Stomach smooth muscle (tissue), 2 donors: ENCODE measurements around the gene KATNBL1.

ENCODE experiments used
- H3K27ac ChIP-seq: one replicate; pipeline ENCODE4 v1.7.0; 2013; ENCODE audit warnings: mild to moderate bottlenecking, low read length, inconsistent platforms
- H3K27me3 ChIP-seq, 2 donors: one replicate each; pipeline ENCODE4 v1.7.0; 2013; ENCODE audit warnings: low read length in 2 of 2; ENCODE audit not compliant: insufficient read depth in 2 of 2, control insufficient read depth in 1 of 2
- H3K36me3 ChIP-seq, 2 donors: one replicate each; pipeline ENCODE4 v1.7.0; 2013; ENCODE audit warnings: low read length in 2 of 2; ENCODE audit not compliant: control insufficient read depth in 2 of 2, insufficient read depth in 2 of 2
- H3K4me1 ChIP-seq: one replicate; pipeline ENCODE4 v1.7.0; 2013; ENCODE audit warnings: low read length; ENCODE audit not compliant: control insufficient read depth, insufficient read depth
- H3K4me3 ChIP-seq, 2 donors: one replicate each; pipeline ENCODE4 v1.7.0; 2013; ENCODE audit warnings: low read length in 2 of 2
- H3K9ac ChIP-seq, 2 donors: one replicate each; pipeline ENCODE4 v1.7.0; 2013; ENCODE audit warnings: low read length in 2 of 2, mild to moderate bottlenecking in 1 of 2
- H3K9me3 ChIP-seq, 2 donors: one replicate each; pipeline ENCODE4 v1.7.0; 2013; ENCODE audit warnings: low read length in 2 of 2; ENCODE audit not compliant: control insufficient read depth in 2 of 2
- donor health status: healthy.
- donor health status: Pancreatic carcinoma.

The KATNBL1 gene

GRCh38 chr15:34209421-34210282 lies at the start of gene KATNBL1:
KATNBL1 (minus strand) TSS chr15:34210096; CDS start chr15:34163676, 46,420 bp downstream.
- H3K9me3 ChIP-seq: no peaks in the 10 kb centered on the region
- peak within 1 kb of the TSS; percentile 37 for H3K27ac ChIP-seq
- H3K27me3 ChIP-seq: peaks cover 0 to 3% of the 10 kb centered on the region in 2 donors
- peaks cover 6% of the 10 kb centered on the region for H3K4me1 ChIP-seq
- peak within 1 kb of the TSS; percentile 86 to 96 for H3K9ac ChIP-seq
- H3K4me3 ChIP-seq: peak within 1 kb of the TSS; percentile 82 to 85
- H3K36me3 ChIP-seq: peaks cover 0 to 3% of the 10 kb centered on the region in 2 donors

GRCh38 chr15:34259566-34259965 lies 49.7 kb upstream of the KATNBL1 start:
- Histone ChIP-seq H3K4me1 (no peaks in the 10 kb centered on the region), H3K9ac (no peak overlapping the region), H3K27ac (no peak overlapping the region), H3K4me3 (no peak overlapping the region), H3K9me3 (no peaks in the 10 kb centered on the region), H3K27me3 (no peaks in the 10 kb centered on the region), H3K36me3 (peaks cover 7 to 12% of the 10 kb centered on the region in 2 donors)

- Histone ChIP-seq H3K4me3 (no peak overlapping the region), H3K9me3 (no peaks in the 10 kb centered on the region), H3K27me3 (no peaks in the 10 kb centered on the region), H3K4me1 (no peaks in the 10 kb centered on the region), H3K9ac (no peak overlapping the region), H3K27ac (no peak overlapping the region), H3K36me3 (peaks cover 11 to 21% of the 10 kb centered on the region in 2 donors)
Observed at GRCh38 chr15:34258151-34258550, 48.3 kb upstream of the KATNBL1 start.

GRCh38 chr15:34252545-34252944 lies 42.6 kb upstream of the KATNBL1 start:
- Histone ChIP-seq H3K4me3 (no peak overlapping the region), H3K9me3 (no peaks in the 10 kb centered on the region), H3K27me3 (no peaks in the 10 kb centered on the region), H3K36me3 (peaks cover 18 to 28% of the 10 kb centered on the region in 2 donors), H3K9ac (no peak overlapping the region), H3K27ac (no peak overlapping the region), H3K4me1 (no peaks in the 10 kb centered on the region)

GRCh38 chr15:34248190-34248589 lies 38.3 kb upstream of the KATNBL1 start:
- Histone ChIP-seq H3K4me3 (no peak overlapping the region), H3K9me3 (no peaks in the 10 kb centered on the region), H3K27ac (no peak overlapping the region), H3K36me3 (peaks cover 13 to 16% of the 10 kb centered on the region in 2 donors), H3K27me3 (no peaks in the 10 kb centered on the region), H3K4me1 (no peaks in the 10 kb centered on the region), H3K9ac (no peak overlapping the region)

GRCh38 chr15:34246276-34246976 lies 36.5 kb upstream of the KATNBL1 start:
- H3K27ac ChIP-seq: no peak overlapping the region
- no peak overlapping the region for H3K9ac ChIP-seq
- no peaks in the 10 kb centered on the region for H3K4me1 ChIP-seq
- peaks cover 6 to 18% of the 10 kb centered on the region in 2 donors for H3K36me3 ChIP-seq
- H3K4me3 ChIP-seq: no peak overlapping the region
- H3K27me3 ChIP-seq: no peaks in the 10 kb centered on the region
- no peaks in the 10 kb centered on the region for H3K9me3 ChIP-seq

- Histone ChIP-seq H3K4me1 (no peaks in the 10 kb centered on the region), H3K9me3 (no peaks in the 10 kb centered on the region), H3K9ac (no peak overlapping the region), H3K27ac (no peak overlapping the region), H3K27me3 (no peaks in the 10 kb centered on the region), H3K4me3 (no peak overlapping the region), H3K36me3 (peaks cover 0 to 15% of the 10 kb centered on the region in 2 donors)
Observed at GRCh38 chr15:34243226-34243625, 33.3 kb upstream of the KATNBL1 start.

GRCh38 chr15:34242331-34242710 lies 32.4 kb upstream of the KATNBL1 start:
- H3K4me3 ChIP-seq: no peak overlapping the region
- no peak overlapping the region for H3K27ac ChIP-seq
- peaks cover 0 to 16% of the 10 kb centered on the region in 2 donors for H3K36me3 ChIP-seq
- H3K4me1 ChIP-seq: no peaks in the 10 kb centered on the region
- H3K27me3 ChIP-seq: no peaks in the 10 kb centered on the region
- H3K9ac ChIP-seq: no peak overlapping the region
- H3K9me3 ChIP-seq: no peaks in the 10 kb centered on the region

- H3K4me1 ChIP-seq: no peaks in the 10 kb centered on the region
- no peak overlapping the region for H3K4me3 ChIP-seq
- no peak overlapping the region for H3K9ac ChIP-seq
- H3K27ac ChIP-seq: no peak overlapping the region
- H3K9me3 ChIP-seq: no peaks in the 10 kb centered on the region
- peaks cover under 1 to 19% of the 10 kb centered on the region in 2 donors for H3K36me3 ChIP-seq
- H3K27me3 ChIP-seq: no peaks in the 10 kb centered on the region
Observed at GRCh38 chr15:34241376-34242330, 31.8 kb upstream of the KATNBL1 start.

- H3K27me3 ChIP-seq: no peaks in the 10 kb centered on the region
- no peak overlapping the region for H3K4me3 ChIP-seq
- no peak overlapping the region for H3K9ac ChIP-seq
- no peak overlapping the region for H3K27ac ChIP-seq
- H3K4me1 ChIP-seq: no peaks in the 10 kb centered on the region
- H3K36me3 ChIP-seq: peaks cover 10 to 26% of the 10 kb centered on the region in 2 donors
- H3K9me3 ChIP-seq: no peaks in the 10 kb centered on the region
Observed at GRCh38 chr15:34240537-34240936, 30.6 kb upstream of the KATNBL1 start.
